Chondrocyte (in vitro differentiated cells): Measurements from ENCODE around the gene RBPJ. TPM values are rescaled to one million over a fixed set of nuclear protein-coding genes. Genes with fewer than 3 reads are reported as not detected.
A peak's percentile ranks its signal among the peaks of the same experiment; 100 is the strongest.

Experiments
- DNase-seq: peaks from one replicate; pipeline ENCODE4 v3.0.0; 2021; ENCODE audit warnings: mixed read lengths, low spot score
- H3K27ac Mint-ChIP-seq: one replicate; pipeline ENCODE4 v1.8.0; 2021; ENCODE audit warnings: mild to moderate bottlenecking, moderate library complexity, mixed read lengths; ENCODE audit not compliant: unreplicated experiment
- H3K27me3 Mint-ChIP-seq: 2 replicates; pipeline ENCODE4 v1.8.0; 2021; ENCODE audit warnings: low read depth, mixed read lengths
- H3K36me3 Mint-ChIP-seq: 2 replicates; pipeline ENCODE4 v1.8.0; 2021; ENCODE audit warnings: low read depth, mixed read lengths
- H3K4me1 Mint-ChIP-seq: 2 replicates; pipeline ENCODE4 v1.8.0; 2021; ENCODE audit warnings: low read depth, mild to moderate bottlenecking, mixed read lengths
- H3K4me3 Mint-ChIP-seq: one replicate; pipeline ENCODE4 v1.8.0; 2021; ENCODE audit warnings: mild to moderate bottlenecking, moderate library complexity, mixed read lengths; ENCODE audit not compliant: unreplicated experiment
- H3K9me3 Mint-ChIP-seq: 2 replicates; pipeline ENCODE4 v1.8.0; 2021; ENCODE audit warnings: low read depth, mixed read lengths
- total RNA-seq: library from RNA; stranded (reverse); gene quantifications from 3 replicates; pipeline ENCODE4 v1.2.1, GENCODE V29; 2021
- TF ChIP-seq, protein P1 (sequence below): fragments of 200-600 bp; sonication (generic); IDR thresholded peaks from 2 replicates; pipeline ENCODE4 v1.5.0; 2021; ENCODE audit warnings: antibody characterized with exemption, mild to moderate bottlenecking, moderate library complexity

Gene RBPJ
- total RNA-seq, 1 donor from 2014 or later: 58.5 TPM

DNA sequence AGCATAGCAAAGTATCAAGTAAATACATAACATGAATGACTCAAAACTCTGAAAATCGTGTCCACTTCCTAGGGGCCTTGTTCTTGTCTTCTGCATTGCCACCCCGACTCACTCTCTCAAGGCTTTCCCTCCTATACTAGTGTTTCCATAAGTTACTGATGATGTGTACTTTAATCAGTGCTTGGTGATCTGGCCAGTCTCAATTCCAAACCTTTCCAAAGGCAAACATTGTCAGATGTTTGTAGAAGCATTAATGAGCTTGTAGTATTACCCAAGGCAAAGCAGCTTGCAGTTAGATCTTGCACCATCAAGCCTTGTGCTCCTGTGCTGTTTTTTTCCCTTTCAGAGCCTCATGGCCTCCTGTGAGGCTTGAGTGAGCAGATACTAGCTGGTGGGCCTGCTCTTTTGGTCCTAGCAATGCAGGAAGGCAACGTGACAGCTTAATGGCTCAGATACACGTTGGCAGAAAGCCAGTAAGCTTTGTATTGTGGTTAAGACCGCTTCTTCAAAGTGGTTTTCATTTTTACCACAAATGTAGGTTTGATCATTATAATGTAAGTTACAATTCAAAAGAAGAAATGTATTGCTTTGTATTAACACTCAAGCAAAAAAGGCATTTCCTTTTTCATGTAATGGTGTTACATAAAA is 51.8 kb downstream of the RBPJ start:
- no peak for DNase-seq
- Mint-ChIP-seq H3K27me3 (no peaks in the 10 kb centered on the region), H3K4me3 (no peak overlapping the region), H3K9me3 (no peaks in the 10 kb centered on the region), H3K36me3 (no peaks in the 10 kb centered on the region), H3K27ac (peak overlapping the region; percentile 15), H3K4me1 (peaks cover 52% of the 10 kb centered on the region)
- TF ChIP-seq, protein P1, sequence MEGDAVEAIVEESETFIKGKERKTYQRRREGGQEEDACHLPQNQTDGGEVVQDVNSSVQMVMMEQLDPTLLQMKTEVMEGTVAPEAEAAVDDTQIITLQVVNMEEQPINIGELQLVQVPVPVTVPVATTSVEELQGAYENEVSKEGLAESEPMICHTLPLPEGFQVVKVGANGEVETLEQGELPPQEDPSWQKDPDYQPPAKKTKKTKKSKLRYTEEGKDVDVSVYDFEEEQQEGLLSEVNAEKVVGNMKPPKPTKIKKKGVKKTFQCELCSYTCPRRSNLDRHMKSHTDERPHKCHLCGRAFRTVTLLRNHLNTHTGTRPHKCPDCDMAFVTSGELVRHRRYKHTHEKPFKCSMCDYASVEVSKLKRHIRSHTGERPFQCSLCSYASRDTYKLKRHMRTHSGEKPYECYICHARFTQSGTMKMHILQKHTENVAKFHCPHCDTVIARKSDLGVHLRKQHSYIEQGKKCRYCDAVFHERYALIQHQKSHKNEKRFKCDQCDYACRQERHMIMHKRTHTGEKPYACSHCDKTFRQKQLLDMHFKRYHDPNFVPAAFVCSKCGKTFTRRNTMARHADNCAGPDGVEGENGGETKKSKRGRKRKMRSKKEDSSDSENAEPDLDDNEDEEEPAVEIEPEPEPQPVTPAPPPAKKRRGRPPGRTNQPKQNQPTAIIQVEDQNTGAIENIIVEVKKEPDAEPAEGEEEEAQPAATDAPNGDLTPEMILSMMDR: no peak

DNA sequence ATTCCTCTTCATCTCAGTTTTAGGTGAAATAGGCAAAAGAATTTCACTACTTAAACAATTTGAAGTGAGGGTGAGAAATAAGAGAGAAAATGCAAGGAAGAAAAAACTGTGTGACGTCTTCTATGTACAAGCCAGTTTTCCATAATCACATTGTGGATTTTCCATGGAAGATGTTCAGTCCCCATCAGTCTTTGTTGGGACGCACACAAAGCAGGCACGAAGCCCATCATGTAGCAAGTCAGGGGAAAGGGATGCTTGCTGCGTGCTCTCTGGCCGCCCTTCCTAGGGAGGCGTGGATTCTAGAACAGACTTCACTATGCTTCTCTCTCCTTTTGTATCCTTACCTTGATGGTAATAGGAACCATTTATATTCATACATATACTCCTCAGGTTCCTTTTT is 54.7 kb downstream of the RBPJ start:
- DNase-seq: no peak
- H3K9me3 Mint-ChIP-seq: no peaks in the 10 kb centered on the region
- peaks cover 28% of the 10 kb centered on the region for H3K4me1 Mint-ChIP-seq
- H3K36me3 Mint-ChIP-seq: no peaks in the 10 kb centered on the region
- H3K4me3 Mint-ChIP-seq: no peak overlapping the region
- TF ChIP-seq, protein P1: no peak
- no peaks in the 10 kb centered on the region for H3K27me3 Mint-ChIP-seq
- H3K27ac Mint-ChIP-seq: peak overlapping the region; percentile 14

DNA sequence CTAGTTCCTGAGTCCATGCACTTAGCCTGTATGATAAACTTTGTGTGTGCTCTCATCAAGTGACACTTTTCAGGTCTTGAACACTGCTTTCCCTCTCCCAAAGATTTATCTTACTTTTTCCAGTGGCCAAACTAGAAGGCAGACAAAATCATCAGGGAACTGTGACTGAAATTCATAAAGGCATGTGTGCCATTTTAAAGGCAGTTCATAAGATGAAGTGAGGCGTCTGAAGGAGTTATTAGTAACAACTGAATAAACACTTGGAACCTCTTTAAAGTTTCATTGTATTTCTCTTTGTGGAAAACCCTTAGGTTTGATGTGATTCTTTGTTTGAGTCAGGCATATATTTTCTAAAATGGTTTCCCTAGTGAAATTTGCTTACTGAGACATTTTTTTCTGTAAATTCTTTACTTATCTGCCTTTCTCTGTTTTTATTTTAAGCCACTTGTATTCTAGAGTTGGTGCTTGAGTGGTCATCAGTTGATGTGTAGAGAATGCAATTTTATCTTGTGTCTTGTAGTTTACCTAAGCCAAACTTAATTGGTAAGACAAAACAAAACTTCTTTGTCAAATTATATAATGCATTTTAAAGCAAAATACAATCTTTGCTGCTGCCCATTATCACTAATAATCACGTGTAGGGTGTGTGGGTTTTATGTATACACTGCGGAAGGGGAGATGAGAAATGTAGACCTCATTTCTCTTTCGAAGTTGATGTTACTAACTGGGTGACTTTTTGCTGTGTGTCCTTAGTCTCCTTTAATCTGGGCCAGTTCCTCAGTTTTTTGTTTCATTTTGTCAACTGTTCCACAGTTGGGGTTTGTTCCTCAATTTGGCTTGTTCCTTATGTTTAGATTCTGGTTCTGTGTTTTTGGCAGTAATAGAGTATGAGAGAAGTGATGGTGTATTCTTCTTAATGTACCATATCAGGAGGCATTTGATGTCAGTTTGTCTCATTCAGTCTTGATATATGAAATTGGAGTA is 56.8 kb downstream of the RBPJ start:
- H3K4me1 Mint-ChIP-seq: peaks cover 23% of the 10 kb centered on the region
- no peak for DNase-seq

DNA sequence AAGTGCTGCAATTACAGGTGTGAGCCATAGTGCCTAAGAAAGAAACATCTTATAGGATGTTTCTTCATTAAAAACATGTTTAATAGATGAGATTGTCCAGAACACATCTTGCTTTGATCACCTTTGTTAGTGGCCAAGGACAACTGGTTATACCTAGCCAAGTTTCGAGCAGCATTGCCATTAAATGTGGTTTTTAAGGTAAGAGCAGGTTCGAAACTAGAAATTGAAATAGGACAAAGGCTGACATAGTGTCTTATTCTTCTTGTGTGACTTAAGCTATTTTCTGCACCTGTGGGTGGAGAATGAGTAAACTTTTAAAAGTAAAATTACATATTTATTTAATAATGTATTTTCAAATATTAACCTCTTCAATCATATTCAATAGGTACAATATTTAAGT is 59.0 kb downstream of the RBPJ start:
- no peak overlapping the region for H3K4me3 Mint-ChIP-seq
- H3K4me1 Mint-ChIP-seq: peaks cover 18% of the 10 kb centered on the region

More for the DNA sequence above, 56.8 kb downstream of the RBPJ start:
- TF ChIP-seq, protein P1: no peak
- Mint-ChIP-seq H3K9me3 (no peaks in the 10 kb centered on the region), H3K27me3 (no peaks in the 10 kb centered on the region), H3K4me3 (no peak overlapping the region), H3K27ac (no peak overlapping the region), H3K36me3 (no peaks in the 10 kb centered on the region)

DNA sequence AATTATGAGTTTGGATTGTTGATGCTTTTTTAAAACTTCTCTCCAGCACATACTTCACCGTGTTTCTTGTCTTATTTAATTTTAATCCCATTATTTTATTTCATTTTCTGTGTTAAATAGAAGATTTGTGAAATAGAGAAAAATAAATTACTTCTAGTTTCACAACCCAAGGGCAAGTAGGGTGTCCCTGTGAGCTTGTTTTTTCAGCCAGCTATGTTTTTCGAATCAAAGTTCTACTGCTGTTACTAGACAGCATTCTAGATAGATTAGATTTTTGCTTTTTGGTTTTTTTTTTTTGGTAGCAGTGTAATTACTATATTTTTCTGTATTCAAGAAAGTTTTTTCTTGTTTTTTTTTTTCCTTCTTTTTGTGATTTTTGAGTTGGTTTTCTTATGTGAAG is 59.9 kb downstream of the RBPJ start:
- Mint-ChIP-seq H3K27ac (no peak overlapping the region), H3K36me3 (no peaks in the 10 kb centered on the region), H3K27me3 (no peaks in the 10 kb centered on the region), H3K4me3 (no peak overlapping the region), H3K9me3 (no peaks in the 10 kb centered on the region), H3K4me1 (peaks cover 18% of the 10 kb centered on the region)
- no peak for DNase-seq
- TF ChIP-seq, protein P1: no peak

More for the DNA sequence above, 59.0 kb downstream of the RBPJ start:
- DNase-seq: no peak
- no peaks in the 10 kb centered on the region for H3K27me3 Mint-ChIP-seq
- TF ChIP-seq, protein P1: no peak
- H3K27ac Mint-ChIP-seq: no peak overlapping the region
- no peaks in the 10 kb centered on the region for H3K9me3 Mint-ChIP-seq
- H3K36me3 Mint-ChIP-seq: no peaks in the 10 kb centered on the region
